ENCODE measurements around the gene TREM1.
"Not testable (repeated sequence)": the region's sequence is repeated elsewhere in the genome, so short reads cannot be mapped to it uniquely, and the experiment has no call there.

The TREM1 gene

DNA sequence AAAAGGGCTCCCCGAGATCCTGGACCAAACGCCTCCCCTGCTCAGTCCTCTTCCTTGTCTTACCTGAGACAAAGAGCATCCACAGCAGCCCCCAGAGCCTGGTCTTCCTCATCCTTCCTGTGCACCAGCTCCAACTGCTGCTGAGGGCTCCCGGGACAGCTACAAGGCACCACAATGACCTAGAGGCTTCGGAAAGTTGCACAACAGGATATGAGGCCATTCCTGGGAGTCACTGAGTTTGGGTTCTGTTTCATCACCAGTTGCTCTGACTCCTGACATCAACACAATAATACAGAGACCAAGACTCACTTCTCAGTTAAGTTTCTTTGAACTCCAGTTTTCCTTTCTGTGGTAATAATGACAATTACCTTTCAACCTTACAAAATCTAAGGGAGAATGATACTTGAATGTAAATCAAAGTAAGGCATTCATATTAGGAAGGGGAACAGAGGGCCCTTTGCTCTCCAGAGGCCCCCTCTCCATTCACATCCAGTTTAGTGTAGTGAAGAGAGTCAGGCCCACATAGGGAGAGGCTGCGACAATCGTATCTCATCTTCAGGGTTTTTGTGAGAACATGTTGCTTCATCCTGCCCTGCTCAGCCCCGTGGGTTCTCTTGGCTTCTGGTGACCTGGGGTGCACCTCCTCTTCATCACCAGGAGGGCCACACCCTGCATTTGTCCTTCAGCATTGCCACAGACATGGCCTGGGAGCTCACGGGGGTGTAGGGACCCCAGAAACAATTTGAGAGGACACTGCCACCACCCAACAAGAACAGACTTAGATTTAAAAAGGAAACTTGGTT lies at the start of gene TREM1:
TREM1 (minus strand) TSS at position 139 of the 803 bp plus-strand sequence; CDS start at position 112, 27 bp downstream.
- peak; percentile 63 for DNase-seq

DNA sequence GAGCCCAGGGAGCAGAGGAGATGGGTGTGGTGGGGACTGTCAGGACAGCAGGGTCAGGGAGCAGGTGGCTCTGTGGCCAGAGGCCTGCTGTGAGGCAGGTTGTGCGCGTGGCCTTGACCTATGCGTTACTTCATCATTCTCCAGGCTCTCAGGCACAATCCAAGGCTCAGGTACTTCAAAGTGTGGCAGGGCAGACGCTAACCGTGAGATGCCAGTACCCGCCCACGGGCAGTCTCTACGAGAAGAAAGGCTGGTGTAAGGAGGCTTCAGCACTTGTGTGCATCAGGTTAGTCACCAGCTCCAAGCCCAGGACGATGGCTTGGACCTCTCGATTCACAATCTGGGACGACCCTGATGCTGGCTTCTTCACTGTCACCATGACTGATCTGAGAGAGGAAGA lies 49.5 kb upstream of the TREM1 start:
- DNase-seq: no peak

DNA sequence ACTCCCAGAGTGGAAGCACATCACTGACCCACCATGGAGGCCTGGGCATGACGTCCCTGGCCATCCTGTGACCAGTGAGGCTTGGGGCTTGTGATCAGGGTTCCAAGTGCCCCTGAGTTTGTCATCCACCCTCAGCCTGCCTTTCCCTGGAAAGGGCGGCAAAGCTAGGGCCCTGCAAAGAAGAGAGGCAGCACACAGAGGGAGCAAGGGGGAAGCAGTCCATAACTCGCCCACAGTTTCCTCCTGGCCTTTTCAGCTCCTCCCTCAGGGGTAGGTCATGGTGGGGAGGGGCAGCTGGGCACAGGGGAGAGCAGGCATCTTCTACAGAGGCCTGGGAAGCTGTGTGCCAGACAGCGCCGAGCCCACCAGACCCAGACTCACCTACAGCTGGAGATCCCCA lies 48.8 kb upstream of the TREM1 start, which contains the start of gene NCR2:
NCR2 (plus strand) TSS at position 313 of the 400 bp plus-strand sequence. CDS start 269 bp downstream, outside the sequence.
- no peak for DNase-seq

DNA sequence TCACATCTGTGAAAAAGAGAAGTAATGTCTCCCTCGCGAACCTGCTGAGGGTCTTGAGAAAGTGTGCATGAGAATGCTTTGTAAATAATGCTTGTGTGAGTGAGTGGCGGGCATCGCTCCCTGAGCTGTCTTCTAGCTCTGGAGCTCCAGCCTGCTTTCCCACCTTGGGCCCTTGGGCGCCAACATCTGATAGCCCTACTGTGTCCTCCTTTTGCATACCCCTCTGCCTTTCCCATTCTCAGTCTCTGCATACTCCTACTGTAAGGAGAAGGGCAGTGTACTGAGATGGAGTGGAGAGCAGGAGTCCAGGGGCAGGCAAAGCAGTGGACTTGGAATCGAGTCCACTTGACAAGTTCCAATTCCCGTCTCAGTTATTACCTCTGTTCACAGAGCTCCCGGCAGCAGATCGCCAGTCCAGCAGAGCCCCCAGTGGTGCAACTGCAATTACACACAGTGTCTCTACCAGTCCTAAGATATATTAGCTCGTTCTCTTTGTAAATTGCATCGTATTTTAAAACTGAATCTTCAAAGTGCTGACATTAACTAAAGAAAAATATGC lies 48.1 kb upstream of the TREM1 start:
- DNase-seq: no peak

DNA sequence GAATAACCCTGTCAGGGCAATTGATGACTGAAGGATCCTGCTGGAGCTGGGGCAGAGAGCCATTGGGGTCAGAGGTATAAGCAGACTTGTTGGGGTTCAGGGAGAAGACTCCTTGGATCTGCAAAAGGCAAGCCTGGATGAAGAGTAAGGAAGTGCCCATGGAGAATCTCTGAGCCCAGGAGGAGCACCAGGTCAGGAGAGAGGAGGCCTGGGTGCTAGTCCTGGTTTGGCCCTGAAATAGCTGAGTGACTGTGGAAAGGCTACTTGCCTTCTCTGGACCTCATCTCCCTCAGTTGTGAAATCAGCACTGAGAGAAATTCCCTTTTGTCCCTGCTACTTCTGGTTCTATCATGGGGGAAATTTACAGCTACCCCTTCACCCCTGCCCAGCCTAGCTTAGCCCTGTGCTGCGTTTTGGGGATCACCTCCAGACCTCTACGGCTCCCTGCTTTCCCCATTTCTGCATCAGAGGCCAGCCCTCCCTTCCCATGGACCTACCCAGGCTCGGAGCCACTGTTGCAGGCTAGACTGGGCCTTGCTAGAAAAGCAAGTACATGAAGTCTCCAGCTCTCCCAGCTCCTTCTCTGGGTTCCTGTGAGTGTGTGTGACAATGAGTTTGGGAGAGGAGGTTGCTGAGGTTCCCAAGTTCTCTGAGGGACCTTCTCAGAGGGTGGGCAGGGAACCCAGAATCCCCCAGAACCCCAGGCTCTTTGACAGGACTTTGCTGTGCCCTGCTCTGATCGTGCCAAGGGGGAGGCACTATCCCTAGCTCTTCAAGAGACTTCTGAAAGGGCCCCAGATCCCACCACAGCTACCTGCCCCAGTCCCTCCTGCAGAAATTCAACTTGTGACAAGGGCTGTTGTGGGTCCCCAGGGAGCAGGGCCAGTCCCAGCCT lies 46.6 kb upstream of the TREM1 start:
- DNase-seq: no peak

DNA sequence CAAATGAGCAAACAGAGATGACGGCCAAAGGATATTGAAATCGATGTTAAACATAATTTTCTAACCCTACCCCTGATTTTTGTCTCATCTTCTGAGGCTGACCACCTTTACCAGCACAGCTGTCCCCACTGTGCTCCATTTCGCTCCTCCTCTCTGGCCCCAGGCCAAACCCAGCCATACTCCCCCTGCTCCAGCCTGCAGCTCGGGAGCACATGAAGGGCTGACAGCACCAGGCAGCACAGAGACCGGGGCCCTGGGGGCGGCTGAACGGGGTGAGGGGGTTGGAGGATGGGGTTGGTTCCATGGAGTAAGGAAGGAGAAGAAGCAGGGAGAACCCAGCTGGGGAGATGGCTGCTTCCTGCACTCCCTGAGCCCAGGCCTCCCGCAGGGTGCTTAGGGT lies 45.8 kb upstream of the TREM1 start:
- DNase-seq: no peak

DNA sequence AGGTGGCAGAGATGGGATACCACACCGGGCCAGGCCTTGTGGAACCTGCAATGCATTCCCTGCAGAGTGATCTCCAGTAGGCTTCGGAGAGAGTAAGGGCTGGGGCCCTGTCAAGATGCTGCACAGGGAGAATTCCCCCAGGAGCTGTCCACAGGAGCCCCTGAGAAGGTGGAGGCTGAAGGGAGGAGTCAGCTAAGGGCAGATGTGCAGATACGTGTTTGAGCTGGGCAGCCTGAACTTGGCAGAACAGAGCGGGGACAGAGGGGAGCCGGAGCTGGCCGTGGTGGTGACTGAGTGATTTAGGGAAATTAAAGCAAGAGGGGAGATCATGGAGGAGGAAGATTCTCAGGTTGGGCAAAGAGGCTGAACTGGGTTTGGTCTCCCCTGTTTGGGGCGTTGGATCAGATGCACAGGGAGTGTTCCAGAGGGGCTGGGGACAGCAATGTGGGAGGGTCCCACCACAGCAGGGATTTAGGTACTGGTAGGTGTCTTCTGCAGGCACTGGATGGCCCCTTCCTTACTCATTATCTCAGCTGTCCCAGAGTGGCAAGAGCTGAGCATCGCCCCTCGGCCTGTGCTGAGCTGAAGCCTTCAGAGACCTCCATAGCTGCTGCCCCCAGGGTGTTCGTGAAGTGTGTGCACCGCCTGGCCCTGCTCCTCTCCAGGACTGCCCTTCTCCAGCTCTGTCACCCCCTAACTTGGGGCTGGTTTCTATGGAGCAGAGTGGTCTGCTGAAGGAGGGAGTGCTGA lies 45.1 kb upstream of the TREM1 start:
- no peak for DNase-seq

DNA sequence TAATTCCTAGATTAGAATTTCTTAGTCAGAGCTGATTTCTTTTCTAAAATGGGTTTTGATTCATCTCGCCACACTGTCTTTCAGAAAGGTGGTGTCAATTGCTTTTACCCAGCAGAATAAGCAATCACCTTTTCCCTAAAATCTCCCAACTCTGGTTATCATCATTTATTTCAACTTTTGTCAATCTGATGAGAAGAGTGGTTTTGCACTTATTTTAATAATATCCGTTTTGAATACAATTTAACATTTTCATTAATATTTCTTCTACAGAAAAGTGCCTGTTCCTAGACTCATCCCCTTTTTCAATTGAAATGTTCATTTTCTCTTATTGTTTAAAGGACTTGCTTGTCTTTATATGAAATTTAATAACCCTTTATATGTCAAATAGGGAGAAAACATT lies 40.7 kb upstream of the TREM1 start:
- no peak for DNase-seq

DNA sequence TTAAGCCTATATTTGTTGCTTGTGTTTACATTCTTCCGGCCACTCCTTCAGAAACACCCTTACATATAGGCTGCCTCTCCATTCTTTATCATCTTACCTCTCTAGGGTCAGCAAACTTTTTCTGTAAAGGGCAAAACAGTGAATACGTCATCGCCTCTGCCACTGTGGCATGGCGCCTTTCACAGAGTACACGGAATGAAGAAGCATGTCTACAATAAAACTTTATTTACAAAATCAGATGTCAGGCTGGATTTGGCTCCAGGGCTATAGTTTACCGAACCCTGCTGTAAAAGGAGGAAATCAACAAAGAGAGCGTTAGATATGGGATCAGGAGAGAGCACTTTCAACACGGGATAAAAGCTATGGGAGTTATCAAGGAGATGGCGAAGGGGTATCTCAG lies 39.6 kb upstream of the TREM1 start:
- DNase-seq: no peak

DNA sequence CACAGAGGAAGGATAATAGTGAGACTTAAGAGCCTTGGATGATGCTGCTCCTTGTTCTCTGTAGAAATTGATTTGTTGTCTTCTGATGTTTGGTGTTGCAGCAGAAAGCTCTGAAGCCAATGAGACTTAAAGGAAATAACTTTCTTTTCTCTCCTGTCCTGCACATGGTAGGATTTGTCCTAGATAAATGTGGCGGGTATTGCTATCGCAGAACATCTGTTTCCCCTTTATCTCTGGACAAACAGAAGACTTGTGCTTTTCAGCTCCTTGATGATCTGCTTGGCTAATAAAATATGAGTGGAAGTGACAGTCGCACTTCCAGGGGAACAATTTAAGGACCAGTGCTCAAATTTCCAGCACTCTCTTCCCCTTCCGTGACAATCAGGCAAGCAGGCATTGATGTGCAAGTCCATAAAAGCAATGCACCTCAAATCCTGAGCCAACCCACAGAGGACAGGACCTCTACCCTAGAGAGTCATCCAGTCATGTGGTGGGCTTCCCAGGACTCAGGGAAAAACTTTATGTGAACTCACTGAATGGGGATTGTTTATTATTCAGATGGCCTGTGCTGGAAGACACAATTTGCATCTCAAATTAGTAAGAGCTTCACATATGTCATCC lies 39.1 kb upstream of the TREM1 start:
- DNase-seq: no peak

DNA sequence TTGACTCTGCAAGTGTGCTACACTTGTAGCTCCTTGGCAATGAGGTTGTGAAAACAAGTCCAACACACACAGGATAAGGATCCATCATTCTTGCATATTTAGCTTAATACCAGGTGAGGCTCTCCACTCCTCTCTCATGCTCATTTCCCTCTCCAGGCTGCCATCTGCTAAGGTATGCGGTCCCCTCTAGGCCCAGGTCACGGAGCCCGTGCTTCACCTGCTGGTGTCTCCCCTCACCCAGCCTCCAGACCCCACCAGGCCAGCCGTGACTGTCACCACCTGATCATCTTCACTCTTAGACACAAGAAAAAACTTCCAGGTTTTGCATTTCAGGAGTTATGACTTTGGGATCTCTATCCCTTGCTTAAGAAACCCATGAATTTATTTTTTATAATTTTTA lies 34.7 kb upstream of the TREM1 start:
- DNase-seq: no peak

DNA sequence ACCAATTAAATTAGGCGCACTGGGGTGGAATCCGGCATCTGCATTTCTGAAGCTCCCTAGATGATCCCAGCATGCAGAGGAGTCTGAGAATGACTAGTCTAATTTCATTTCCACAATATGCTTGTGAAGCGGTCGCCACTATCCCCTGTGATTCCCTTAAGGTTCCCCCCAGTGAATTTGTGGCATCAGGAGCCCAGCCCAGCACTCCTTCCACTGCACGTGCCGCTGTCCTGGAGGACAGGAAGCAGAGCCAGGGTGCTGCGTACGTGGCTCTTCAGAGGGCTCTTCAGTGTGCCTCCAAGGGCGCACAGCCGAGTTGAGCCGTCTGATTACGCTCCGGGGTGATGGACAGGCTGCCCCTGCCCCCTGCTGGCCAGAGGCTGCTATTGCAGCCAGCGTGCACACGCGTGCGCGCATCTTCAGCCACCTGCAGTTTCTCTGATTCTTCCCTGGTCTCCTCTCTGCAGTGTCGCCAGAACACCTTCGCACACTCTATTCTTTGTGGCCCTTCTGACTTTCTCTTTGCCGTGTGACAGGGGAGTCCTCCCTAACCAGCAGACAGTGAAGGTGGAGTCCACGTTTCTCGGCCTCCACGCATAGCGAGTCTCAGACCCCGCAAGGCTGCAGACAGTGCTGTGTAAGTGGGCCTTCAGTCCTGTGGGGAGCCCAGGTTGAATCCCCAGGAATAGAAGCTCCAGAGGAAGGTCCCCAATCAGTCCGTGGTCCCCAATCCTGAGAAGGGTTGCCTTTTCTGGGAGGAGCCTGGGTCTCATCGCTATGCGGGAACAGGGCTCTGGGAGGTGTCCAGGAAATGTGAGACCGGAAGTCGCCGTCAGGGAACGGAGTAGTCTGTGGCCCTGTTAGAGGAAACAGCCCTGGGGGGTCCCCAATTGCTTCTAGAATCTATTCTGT lies 32.4 kb upstream of the TREM1 start:
- DNase-seq: peak; percentile 77

DNA sequence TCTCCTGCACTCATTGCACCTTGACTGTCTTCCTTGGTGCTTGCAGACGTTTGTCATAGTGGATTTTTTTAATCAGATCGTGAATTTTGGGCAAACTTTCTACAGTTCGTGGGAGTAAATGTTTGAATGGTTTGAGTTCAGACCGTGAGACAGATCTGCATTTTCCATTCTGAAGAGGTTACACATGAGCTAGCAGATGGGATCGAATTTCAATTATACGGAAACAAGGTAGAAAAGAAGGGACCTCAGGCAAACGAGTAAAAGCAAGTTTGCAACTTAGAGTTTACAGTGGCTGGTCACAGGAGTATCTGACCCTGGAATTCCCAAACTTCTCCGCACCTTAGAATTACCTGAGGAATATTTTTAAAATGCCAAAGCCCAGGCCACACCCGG lies 31.8 kb upstream of the TREM1 start:
- DNase-seq: no peak

DNA sequence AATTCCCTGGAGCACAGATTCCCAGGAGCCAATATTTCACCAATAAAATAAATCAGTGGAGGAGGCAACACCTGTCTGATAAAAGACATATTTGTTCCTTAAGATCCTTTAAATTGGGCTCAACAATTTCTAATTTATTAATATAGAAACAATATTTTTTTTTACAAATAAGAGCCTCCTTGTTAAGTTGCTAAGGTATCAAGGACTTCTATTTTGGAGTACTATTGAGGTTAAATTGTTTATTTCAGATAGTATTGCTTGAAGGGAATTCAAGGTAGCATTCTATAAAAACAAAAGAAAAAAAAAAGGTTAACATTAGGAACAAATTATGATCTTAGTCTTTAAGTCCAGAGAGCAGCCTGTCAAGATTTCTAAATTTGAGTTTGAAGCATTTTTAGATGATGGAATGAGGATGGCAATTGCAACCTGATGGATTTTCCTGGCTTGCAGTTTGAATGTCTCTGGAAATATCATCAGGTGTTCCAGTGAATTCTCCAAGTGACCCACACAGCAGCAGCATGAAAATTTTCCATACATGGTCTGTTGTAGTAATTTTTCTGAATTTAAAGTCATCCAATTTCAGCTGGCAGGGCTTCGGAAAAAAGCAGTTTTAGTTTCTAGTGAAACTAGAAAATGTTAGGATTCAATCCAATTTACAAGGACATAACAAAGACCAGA lies 29.6 kb upstream of the TREM1 start:
- no peak for DNase-seq

DNA sequence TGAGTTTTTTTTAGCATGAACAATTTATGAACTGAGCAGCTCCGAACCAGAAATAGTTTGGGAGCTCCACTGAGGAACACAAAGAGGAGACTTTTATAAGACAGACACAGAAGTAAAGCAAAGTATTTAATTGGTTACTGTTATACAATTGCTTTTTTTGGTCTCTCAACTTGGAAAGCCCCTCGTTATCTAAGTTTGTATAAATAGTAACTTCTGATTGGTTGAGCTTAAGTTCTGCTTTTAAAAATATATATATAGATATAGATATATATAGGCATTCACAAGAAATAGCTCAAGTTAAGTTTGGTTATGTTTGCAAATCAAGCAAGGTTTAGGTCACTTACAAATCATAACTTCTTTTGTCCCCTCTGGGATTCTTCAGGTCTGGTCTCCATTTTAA lies 28.7 kb upstream of the TREM1 start:
- DNase-seq: no peak

DNA sequence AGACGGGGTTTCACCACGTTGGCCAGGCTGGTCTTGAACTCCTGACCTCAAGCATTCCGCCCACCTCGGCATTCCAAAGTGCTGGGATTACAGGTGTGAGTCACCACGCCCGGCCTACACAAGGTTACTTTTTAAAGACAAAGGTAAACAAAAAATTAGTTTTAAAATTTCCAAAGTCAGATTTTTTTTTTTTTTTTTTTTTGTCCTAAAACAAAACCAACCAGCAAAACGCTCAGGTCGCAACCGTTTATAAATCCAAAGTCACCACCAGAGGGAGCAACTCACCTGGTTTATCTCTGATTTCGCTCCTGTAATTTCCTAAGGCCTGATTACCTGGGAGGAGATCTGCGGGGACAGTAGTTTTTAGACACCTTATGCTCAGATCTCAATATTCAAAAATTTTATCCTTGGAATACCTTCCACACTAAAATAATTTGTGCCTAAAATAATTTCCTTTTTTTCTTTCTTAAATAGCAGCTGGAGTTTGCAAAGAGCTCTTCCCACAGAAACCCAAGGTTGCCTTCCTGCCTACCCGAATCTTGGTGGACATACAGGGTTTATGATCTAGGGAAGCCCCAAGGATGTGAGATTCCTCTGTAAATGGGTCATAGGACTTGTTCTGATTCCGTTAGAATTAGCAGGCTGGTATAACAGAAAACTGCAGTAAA lies 19.8 kb upstream of the TREM1 start:
- DNase-seq: peak; percentile 46

DNA sequence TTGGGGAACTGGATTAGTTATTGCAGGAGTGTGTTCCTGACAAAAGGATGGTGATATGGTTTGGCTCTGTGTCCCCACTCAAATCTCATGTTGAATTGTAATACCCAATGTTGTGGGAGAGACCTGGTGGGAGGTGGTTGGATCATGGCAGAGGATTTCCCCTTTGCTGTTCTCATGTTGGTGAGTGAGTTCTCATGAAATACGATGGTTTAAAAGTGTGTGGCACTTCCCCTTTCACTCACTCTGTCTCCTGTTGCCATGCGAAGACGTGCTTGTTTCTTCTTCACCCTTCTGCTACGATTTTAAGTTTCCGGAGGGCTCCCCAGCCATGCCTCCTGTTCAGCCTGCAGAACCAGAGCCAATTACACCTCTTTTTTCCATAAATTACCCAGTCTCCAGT lies 16.2 kb upstream of the TREM1 start:
- DNase-seq: no peak

DNA sequence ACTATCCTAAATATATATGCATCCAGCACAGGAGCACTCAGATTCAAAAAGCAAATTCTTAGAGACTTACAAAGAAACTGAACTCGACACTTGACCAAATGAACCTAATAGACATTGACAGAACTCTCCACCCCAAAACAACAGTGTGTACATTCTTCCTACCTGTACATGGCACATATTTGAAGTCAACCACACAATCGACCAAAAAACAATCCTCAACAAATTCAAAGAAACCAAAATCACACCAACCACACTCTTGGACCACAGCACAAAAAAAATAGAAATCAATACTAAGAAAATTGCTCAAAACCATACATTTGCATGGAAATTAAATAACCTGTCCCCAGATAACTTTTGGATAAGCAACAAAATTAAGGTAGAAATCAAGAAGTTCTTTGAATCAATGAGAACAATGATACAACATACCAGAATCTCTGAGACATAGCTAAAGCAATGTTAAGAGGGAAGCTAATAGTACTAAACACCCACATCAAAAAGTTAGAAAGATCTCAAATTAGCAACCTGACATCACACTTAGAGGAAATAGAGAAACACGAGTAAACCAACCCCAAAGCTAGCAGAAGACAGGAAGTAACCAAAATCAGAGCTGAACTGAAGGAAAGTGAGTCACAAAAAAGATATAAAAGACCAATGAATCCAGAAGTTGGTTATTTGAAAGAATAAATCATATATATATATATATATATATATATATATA lies 12.5 kb upstream of the TREM1 start:
- no peak for DNase-seq

DNA sequence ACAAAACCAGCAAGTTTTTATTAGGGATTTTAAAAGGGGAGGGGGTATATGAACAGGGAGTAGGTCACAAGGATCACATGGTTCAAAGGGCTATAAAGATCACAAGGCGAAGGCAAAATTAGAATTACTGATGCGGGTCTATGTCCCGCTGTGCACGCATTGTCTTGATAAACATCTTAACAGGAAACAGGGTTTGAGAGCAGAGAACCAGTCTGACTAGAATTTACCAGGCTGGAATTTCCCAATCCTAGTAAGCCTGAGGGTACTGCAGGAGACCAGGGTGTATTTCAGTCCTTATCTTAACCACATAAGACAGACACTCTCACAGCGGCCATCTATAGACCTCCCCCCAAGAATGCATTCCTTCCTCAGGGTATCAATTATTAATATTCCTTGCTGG lies 10.8 kb upstream of the TREM1 start:
- not testable (repeated sequence) for DNase-seq

All from fibroblast of skin of right biceps (primary cell).